Measurements from ENCODE around the gene BZW1. TPM values are rescaled to one million over a fixed set of nuclear protein-coding genes. Genes with fewer than 3 reads are reported as not detected.
"Not testable (repeated sequence)": the region's sequence is repeated elsewhere in the genome, so short reads cannot be mapped to it uniquely, and the experiment has no call there.

Gene BZW1
- total and polyA plus RNA-seq, 2 of the 4 experiments (the other 2 are of a cell fraction), result 204 to 268 TPM

- dilution Hi-C loops (cut with HindIII; ENCODE audit: low sequenced_read_pairs, unreplicated experiment); H3K18ac ChIP-seq (ENCODE audit: low read depth, low read length); H3K56ac ChIP-seq (ENCODE audit: extremely low read depth, insufficient read depth, low read length); H3K4me2 ChIP-seq (ENCODE audit: low read depth, low read length); H3K4me1 ChIP-seq (ENCODE audit: control insufficient read depth, insufficient read depth, low read length); H2AK9ac ChIP-seq (replicated peaks; ENCODE audit: low read depth, low read length, poor library complexity); H3K9me3 ChIP-seq (ENCODE audit: control insufficient read depth, insufficient read depth, low read length); H3K36me3 ChIP-seq (ENCODE audit: control insufficient read depth, insufficient read depth, low read length); BruUV-seq (replicated peaks); H2BK120ac ChIP-seq (ENCODE audit: low read depth, low read length); H2BK5ac ChIP-seq (ENCODE audit: low read depth, low read length, poor library complexity, severe bottlenecking); DNase-seq; H2AK5ac ChIP-seq (ENCODE audit: low read depth, low read length); H4K91ac ChIP-seq (ENCODE audit: insufficient read depth, low read depth, low read length); POLR2A ChIA-PET (ENCODE audit: unreplicated experiment); H2BK20ac ChIP-seq (ENCODE audit: low read depth, low read length); H3K9me1 ChIP-seq (ENCODE audit: insufficient read depth, low read length); H3K14ac ChIP-seq (replicated peaks; ENCODE audit: low read depth, low read length); ATAC-seq (ENCODE audit: low read depth); H3K4me3 ChIP-seq (ENCODE audit: insufficient read depth, low read depth, low read length); H3K9ac ChIP-seq (ENCODE audit: low read depth, low read length); H3K23ac ChIP-seq (ENCODE audit: low read depth, low read length); intact Hi-C loops (cut with micrococcal nuclease); in situ Hi-C loops (cut with MboI; ENCODE audit: low sequenced_read_pairs); H4K8ac ChIP-seq (ENCODE audit: low read depth in 2 of 2, low read length in 2 of 2); H3K4ac ChIP-seq (ENCODE audit: low read depth, low read length); H2AFZ ChIP-seq (replicated peaks; ENCODE audit: low read length, poor library complexity); H3K27me3 ChIP-seq (ENCODE audit: control insufficient read depth, insufficient read depth, low read length); H4K20me1 ChIP-seq (ENCODE audit: insufficient read depth, low read length); H4K5ac ChIP-seq (ENCODE audit: low read depth, low read length); H3K27ac ChIP-seq (ENCODE audit: insufficient read depth, low read length); CTCF ChIA-PET; H2BK15ac ChIP-seq (ENCODE audit: low read depth, low read length); H3K79me1 ChIP-seq (ENCODE audit: low read depth in 1 of 2, low read length in 2 of 2): not testable (repeated sequence)
- no CpG with 5 or more reads among the region's 1 CpG for WGBS, 2 experiments (ENCODE audit: extremely low coverage in 2 of 2, insufficient read length in 1 of 2)
These were observed 10.3 kb upstream of the BZW1 start for GRCh38 chr2:200801431-200801830.
